ENCODE results near the gene LIPG. TPM values are rescaled to one million over a fixed set of nuclear protein-coding genes. Genes with fewer than 3 reads are reported as not detected.

The LIPG gene
- total RNA-seq, 1 experiment from 2014 or later: 6.1 TPM

DNA sequence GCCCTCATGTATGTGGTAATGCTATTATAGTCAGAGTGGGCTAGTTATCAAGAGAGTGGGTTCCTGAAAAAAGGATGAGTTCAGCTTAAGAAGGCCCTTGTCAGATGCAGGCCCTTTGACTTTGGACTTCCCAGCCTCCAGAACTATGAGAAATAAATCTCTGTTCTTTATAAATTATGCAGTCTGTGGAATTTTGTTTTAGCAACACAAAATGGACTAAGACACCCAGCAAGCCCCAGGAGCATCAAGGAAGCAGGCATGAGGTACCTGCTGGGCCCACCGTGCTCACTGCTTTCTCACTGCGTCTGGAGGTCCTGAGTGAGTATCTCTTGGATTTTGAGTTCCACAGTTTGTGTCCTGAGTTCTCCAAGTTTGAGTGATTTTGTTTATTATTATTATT is 35.9 kb upstream of the LIPG start:
- peaks cover 24 to 26% of the 10 kb centered on the region in 2 experiments for H3K4me1 Mint-ChIP-seq
- H3K27ac ChIP-seq (ENCODE audit: insufficient read length, low read depth, low read length): no peak overlapping the region
- H3K14ac ChIP-seq (ENCODE audit: insufficient read depth, low read length): no peak overlapping the region
- no peaks in the 10 kb centered on the region for H3K23me2 ChIP-seq (ENCODE audit: insufficient read length, low read depth, low read length, poor library complexity, severe bottlenecking)
- H2BK15ac ChIP-seq (ENCODE audit: low read depth, low read length): no peak overlapping the region
- H4K5ac ChIP-seq (ENCODE audit: insufficient read length, low read depth, low read length): no peak overlapping the region
- no peaks in the 10 kb centered on the region for H3K9me3 ChIP-seq (ENCODE audit: control insufficient read depth, low read depth, low read length)
- no peak overlapping the region for H3K4me2 ChIP-seq (ENCODE audit: insufficient read depth, insufficient read length, low read length)
- H3K27me3 Mint-ChIP-seq (ENCODE audit: low read depth): 0 out of 2 replicates have a peak, but pooled peaks cover 2% of the 10 kb centered on the region
- no peak overlapping the region for H2BK5ac ChIP-seq (ENCODE audit: insufficient read length, low read length)
- no peaks in the 10 kb centered on the region for H3K79me1 ChIP-seq (ENCODE audit: insufficient read depth, low read depth, low read length, poor library complexity, severe bottlenecking)
- no peak overlapping the region for H3K18ac ChIP-seq (ENCODE audit: insufficient read length, low read depth, low read length)
- peaks cover 3% of the 10 kb centered on the region; the same call in 1 of the 2 replicates for H3K4me1 ChIP-seq (ENCODE audit: insufficient read depth, low read length)
- no peak overlapping the region for H3K27ac Mint-ChIP-seq
- peaks cover 9 to 11% of the 10 kb centered on the region in 2 experiments for H3K9me3 Mint-ChIP-seq
- no peak overlapping the region for H3K4ac ChIP-seq (ENCODE audit: low read depth, low read length)
- H2BK12ac ChIP-seq (ENCODE audit: insufficient read length, low read depth, low read length): no peak overlapping the region
- H2BK120ac ChIP-seq (ENCODE audit: low read depth, low read length, poor library complexity, severe bottlenecking): no peak overlapping the region
- no peak for DNase-seq
- H2AK5ac ChIP-seq (ENCODE audit: insufficient read length, low read length): no peak overlapping the region
- no peak overlapping the region for H3K56ac ChIP-seq (ENCODE audit: insufficient read length, low read depth, low read length)
- no peak overlapping the region for H4K91ac ChIP-seq (ENCODE audit: insufficient read length, low read depth, low read length)
- H2AFZ ChIP-seq (ENCODE audit: low read length): no peak overlapping the region
- no peaks in the 10 kb centered on the region for H3K79me2 ChIP-seq (ENCODE audit: insufficient read depth, low read length)
- no peak overlapping the region for H3K4me3 Mint-ChIP-seq
- TF ChIP-seq, protein P1, sequence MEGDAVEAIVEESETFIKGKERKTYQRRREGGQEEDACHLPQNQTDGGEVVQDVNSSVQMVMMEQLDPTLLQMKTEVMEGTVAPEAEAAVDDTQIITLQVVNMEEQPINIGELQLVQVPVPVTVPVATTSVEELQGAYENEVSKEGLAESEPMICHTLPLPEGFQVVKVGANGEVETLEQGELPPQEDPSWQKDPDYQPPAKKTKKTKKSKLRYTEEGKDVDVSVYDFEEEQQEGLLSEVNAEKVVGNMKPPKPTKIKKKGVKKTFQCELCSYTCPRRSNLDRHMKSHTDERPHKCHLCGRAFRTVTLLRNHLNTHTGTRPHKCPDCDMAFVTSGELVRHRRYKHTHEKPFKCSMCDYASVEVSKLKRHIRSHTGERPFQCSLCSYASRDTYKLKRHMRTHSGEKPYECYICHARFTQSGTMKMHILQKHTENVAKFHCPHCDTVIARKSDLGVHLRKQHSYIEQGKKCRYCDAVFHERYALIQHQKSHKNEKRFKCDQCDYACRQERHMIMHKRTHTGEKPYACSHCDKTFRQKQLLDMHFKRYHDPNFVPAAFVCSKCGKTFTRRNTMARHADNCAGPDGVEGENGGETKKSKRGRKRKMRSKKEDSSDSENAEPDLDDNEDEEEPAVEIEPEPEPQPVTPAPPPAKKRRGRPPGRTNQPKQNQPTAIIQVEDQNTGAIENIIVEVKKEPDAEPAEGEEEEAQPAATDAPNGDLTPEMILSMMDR (conservative IDR thresholded peaks at IDR 0.05): no peak
- no peak overlapping the region for H2BK20ac ChIP-seq (ENCODE audit: low read depth, low read length, poor library complexity, severe bottlenecking)
- no CpG with 5 or more reads among the region's 2 CpGs for WGBS (ENCODE audit: extremely low coverage, insufficient read length, low lambda C conversion rate)
- no peak overlapping the region for H4K8ac ChIP-seq (replicated peaks; ENCODE audit: insufficient read length, low read depth, low read length)
- H3K36me3 Mint-ChIP-seq (ENCODE audit: insufficient read depth in 1 of 3, low read depth in 3 of 3): peaks cover 8 to 12% (median 11%) of the 10 kb centered on the region in 3 experiments; a peak in 6 of 7 replicates
- no peak overlapping the region for H3K9ac ChIP-seq (ENCODE audit: extremely low read depth, insufficient read length, low read length)
- H3K27me3 ChIP-seq (ENCODE audit: insufficient read depth, low read length): no peaks in the 10 kb centered on the region
- no peak overlapping the region for H3T11ph ChIP-seq (ENCODE audit: low read length)
- no peak overlapping the region for H3K23ac ChIP-seq (ENCODE audit: insufficient read length, low read depth, low read length)
- no peaks in the 10 kb centered on the region for H4K20me1 ChIP-seq (ENCODE audit: control insufficient read depth, insufficient read depth, insufficient read length)
